Adrenal gland (tissue), 5 donors: ENCODE results near the gene GPRIN1.

Experiments used
- CTCF ChIP-seq, 6 experiments: fragments of 450-650 bp in 4 of 6; fragments of 200-600 bp in 2 of 6; sonication (generic) in 1 of 6; IDR thresholded peaks; 1 replicate in 5 of 6; 2 replicates in 1 of 6; pipeline versions ENCODE4 v1.5.1 to v1.8.0; 2016 to 2021; ENCODE audit warnings: antibody characterized with exemption in 6 of 6, mild to moderate bottlenecking in 2 of 6, moderate library complexity in 1 of 6
- POLR2A ChIP-seq, 2 donors: fragments of 450-650 bp; IDR thresholded peaks; one replicate each; pipeline ENCODE4 v1.6.1; 2017; ENCODE audit warnings: antibody characterized with exemption in 2 of 2, mild to moderate bottlenecking in 2 of 2, moderate library complexity in 1 of 2
- donor health status: DM: no; HTN: no; CAD: no.

GRCh38 chr5:176570044-176570443, 39.9 kb downstream of the GPRIN1 start:
- no peak for TF ChIP-seq POLR2A (IDR thresholded peaks at IDR 0.05)
- no peak for TF ChIP-seq CTCF (IDR thresholded peaks at IDR 0.05)
